Esophagus squamous epithelium (tissue), 4 donors: ENCODE measurements around the gene USP9X.

Source experiments
- CTCF ChIP-seq, 6 experiments: fragments of 450-650 bp in 4 of 6; fragments of 200-600 bp in 2 of 6; sonication (generic) in 2 of 6; IDR thresholded peaks; one replicate each; pipeline ENCODE4 v1.5.1; 2016 to 2019; ENCODE audit warnings: antibody characterized with exemption in 6 of 6, mild to moderate bottlenecking in 4 of 6, moderate library complexity in 4 of 6
- POLR2A ChIP-seq, 4 donors: fragments of 450-650 bp; IDR thresholded peaks; one replicate each; pipeline ENCODE4 v1.6.1; 2017; ENCODE audit warnings: antibody characterized with exemption in 4 of 4, mild to moderate bottlenecking in 4 of 4, moderate library complexity in 3 of 4

- TF ChIP-seq CTCF (IDR thresholded peaks at IDR 0.05) = no peak
- TF ChIP-seq POLR2A (IDR thresholded peaks at IDR 0.05) = no peak
Measured at GRCh38 chrX:41108007-41108406, 22.8 kb downstream of the USP9X start.
